NCI-H748 (cell line): Measurements from ENCODE around the gene TBL3.
"Not testable (repeated sequence)": the region's sequence is repeated elsewhere in the genome, so short reads cannot be mapped to it uniquely, and the experiment has no call there.

Source experiments
- DNase-seq: peaks from one replicate; lab custom pipeline; 2025; ENCODE audit not compliant: unreplicated experiment; lab: John Stamatoyannopoulos, UW

TBL3 gene

GRCh38 chr16:1942810-1943726 is 28.8 kb upstream of the TBL3 start, which contains the start of gene MSRB1:
Gene MSRB1, minus strand, starts transcription at chr16:1943199. Its CDS starts 43 bp downstream, at chr16:1943156.
- peak; percentile 97 for DNase-seq

GRCh38 chr16:1944612-1945199 is 27.1 kb upstream of the TBL3 start:
- DNase-seq, result no peak

- no peak for DNase-seq
Observed at GRCh38 chr16:1945559-1946391, 26.1 kb upstream of the TBL3 start.

- DNase-seq, result no peak
Observed at GRCh38 chr16:1946495-1947368, 25.1 kb upstream of the TBL3 start.

- no peak for DNase-seq
Observed at GRCh38 chr16:1947369-1947670, 24.5 kb upstream of the TBL3 start.

- no peak for DNase-seq
Observed at GRCh38 chr16:1949507-1949906, 22.3 kb upstream of the TBL3 start.

GRCh38 chr16:1950047-1950446 is 21.8 kb upstream of the TBL3 start:
- DNase-seq, result no peak

- no peak for DNase-seq
Observed at GRCh38 chr16:1950559-1950958, 21.3 kb upstream of the TBL3 start.

GRCh38 chr16:1953734-1954133 is 18.1 kb upstream of the TBL3 start:
- no peak for DNase-seq

GRCh38 chr16:1957434-1958142 is 14.3 kb upstream of the TBL3 start:
- DNase-seq, result not testable (repeated sequence)

GRCh38 chr16:1958143-1958491 is 13.7 kb upstream of the TBL3 start:
- DNase-seq, result not testable (repeated sequence)

GRCh38 chr16:1958715-1959268 is 13.1 kb upstream of the TBL3 start:
- DNase-seq, result no peak

GRCh38 chr16:1959269-1960039 is 12.4 kb upstream of the TBL3 start, which contains the start of gene NDUFB10:
Gene NDUFB10, plus strand, starts transcription at chr16:1959538. Its CDS starts 87 bp downstream, at chr16:1959625.
- peak; percentile 86 for DNase-seq

- DNase-seq, result no peak
Observed at GRCh38 chr16:1960665-1961630, 10.9 kb upstream of the TBL3 start.

- DNase-seq, result no peak
Observed at GRCh38 chr16:1961651-1962067, 10.2 kb upstream of the TBL3 start.

GRCh38 chr16:1962161-1963153 is 9.4 kb upstream of the TBL3 start:
- DNase-seq, result not testable (repeated sequence)
